NCI-H774 (cell line): ENCODE data around the gene HHIPL1.
A peak's percentile ranks its signal among the peaks of the same experiment; 100 is the strongest.

Experiments used
- DNase-seq: peaks from one replicate; lab custom pipeline; 2025; lab: John Stamatoyannopoulos, UW

The HHIPL1 gene

DNA sequence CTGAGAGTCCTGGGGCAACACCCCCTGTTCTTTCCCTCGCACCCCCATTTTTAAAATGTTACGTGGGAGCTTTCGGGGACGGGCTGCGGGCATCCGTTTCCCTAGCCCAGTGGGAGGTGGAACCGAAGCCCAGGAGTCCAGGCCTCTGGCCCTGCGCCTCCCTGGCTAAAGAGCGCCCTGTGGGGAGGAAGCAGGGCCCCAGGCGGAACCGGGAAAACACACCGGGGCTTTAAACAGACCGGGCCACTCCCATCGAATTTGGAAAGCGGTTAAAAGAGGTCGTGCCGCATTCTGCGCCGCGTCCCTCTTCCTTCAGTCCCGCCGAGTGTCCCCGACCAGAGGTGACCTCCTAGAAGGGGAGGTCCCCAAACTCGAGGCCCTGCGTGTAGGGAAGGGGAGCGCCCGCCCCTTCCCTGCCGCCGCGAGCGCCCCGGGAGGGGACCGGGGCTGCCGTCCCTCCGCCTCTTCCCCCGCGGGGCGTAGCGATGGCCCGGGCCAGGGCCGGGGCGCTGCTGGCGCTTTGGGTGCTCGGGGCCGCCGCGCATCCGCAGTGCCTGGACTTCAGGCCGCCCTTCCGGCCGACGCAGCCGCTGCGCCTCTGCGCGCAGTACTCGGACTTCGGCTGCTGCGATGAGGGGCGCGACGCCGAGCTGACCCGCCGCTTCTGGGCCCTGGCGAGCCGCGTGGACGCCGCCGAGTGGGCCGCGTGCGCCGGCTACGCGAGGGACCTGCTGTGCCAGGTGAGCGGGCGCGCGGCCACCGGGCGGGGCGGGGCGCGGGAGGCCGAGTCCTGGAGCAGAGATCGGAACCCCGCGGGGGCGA is at the start of gene HHIPL1:
TSS of gene HHIPL1 (plus strand) at position 407 of the 822 bp plus-strand sequence. CDS start at position 486, 79 bp downstream.
- no peak for DNase-seq

DNA sequence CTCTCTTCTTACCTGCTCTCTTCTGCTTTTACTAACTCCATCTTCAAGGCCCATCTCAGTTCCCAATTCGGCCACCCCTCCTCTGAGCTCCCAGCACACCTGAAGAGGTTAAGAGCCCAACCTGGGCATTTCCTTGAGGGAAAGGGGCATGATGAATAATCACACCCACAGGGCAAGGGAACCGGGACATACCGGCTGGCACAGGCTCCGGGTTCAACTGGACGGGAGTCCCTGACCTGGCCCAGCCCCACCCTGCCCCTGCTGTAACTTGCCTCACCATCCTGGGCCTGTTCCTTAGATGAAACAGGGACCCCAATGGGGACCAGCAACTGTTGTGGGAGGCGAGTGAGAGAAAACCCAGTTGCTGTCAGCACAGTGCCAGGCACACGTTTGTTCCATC is 49.4 kb upstream of the HHIPL1 start:
- DNase-seq, result no peak

DNA sequence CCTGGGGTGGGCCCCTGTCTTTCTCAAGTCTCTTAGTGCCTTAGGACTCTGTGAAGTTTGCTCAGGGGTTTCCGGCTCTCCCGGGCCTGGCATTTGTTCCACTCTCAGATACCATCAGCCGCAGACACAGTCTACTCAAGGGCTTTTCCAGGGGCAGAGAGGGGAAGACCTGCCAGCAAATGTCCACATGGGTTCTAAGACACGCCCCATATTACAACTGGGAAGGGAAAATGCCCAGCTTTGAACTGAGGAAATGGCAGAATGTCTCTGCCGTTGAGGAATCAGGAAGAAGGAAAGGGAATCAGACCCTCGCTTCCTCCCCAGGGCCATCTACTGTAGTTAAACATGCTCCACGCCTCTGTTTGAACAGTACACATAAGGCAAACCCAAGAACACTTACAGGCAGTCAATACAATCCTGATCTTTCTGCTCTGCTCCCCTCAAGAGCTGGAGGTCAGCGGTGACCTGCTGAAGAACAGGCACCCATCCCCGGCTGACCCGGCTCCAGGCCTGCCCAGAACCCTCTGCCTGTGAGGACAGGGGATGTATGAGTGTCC is 48.8 kb upstream of the HHIPL1 start:
- DNase-seq, result no peak

DNA sequence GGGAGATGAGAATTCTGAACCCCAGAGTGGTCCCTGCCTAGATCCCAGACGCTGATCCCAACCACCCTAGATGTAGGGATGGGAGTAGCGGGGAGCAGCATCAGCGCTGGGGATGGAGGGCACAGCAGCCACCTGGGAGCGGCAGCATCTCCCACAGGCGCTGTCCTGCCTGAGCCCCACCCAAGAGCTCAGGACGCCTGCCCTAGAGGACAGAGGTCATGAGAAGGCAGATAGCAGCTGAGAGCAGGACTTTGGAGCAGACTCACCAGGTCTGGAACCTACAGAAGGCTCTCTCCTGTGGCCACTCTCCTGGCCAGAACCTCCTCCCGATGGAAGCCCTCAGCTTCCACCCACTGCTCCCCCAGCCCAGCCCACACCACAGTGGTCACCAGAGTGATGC is 48.2 kb upstream of the HHIPL1 start:
- no peak for DNase-seq

DNA sequence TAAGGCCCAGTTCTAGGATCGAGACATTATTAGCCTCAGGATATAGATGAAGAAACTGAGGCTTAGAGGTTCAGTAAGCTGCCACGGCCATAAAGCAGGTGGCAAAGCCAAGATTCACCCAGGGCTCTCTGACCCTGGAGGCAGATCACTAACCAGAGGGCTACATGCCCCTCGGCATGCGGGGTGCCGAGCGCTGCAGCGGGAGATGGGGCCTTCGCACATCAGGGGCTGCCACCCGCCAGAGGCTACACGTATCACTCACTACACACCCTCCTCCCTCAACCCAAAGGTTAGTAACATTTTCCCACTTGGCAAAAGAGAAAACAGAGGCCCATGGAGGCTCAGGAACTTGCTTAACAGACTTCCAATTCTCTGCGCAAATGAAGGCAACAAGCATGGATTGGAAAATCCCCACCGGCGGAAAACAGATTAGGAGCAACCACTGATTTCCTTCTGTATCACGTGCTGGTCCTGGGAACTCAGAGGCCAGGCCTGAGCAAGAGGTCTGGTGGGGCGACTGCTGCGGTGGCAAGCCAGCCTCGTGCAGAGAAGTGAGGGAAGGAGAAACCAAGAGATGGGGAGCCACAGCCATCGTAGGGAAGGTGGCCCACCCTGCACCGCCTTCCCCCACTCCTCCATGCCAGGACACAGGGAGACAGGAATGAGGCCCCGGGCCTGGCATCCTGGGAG is 46.9 kb upstream of the HHIPL1 start:
- DNase-seq, result no peak

DNA sequence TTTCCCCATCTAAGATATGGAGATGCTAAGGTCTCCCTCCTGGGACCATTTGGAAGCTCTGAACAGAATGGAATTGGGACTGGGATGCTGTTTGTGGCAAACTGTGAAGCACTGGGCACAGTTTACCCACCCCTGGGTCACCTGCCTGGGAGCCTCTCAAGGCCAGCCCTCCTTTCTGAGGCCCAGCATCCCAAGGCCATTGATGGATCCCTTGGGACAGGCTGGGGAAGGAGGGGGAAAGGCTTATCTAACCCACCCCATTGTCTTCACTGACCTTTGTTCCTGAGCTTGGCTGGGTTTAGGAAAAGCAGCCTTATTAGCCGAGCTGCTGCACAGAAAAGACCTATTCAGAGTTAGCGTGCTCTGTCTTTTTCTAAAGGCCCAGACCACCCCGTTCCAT is 46.2 kb upstream of the HHIPL1 start:
- no peak for DNase-seq

DNA sequence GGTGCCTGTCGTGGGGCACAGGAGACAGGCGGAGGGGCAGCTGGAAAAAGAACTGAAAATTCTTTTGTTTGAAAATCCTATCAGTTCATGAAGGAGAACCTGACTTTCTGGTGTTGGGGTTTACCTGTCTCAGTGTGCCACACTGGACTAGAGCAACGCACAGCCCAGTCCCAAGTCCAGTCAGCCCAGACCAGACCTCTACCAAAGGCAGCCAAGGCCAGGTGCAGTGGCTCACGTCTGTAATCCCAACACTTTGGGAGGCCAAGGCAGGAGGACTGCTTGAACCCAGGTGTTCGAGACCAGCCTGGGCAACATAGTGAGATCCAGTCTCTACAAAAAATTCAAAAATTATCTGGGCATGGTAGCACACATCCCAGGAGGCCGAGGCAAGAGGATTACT is 45.5 kb upstream of the HHIPL1 start:
- DNase-seq, result no peak

DNA sequence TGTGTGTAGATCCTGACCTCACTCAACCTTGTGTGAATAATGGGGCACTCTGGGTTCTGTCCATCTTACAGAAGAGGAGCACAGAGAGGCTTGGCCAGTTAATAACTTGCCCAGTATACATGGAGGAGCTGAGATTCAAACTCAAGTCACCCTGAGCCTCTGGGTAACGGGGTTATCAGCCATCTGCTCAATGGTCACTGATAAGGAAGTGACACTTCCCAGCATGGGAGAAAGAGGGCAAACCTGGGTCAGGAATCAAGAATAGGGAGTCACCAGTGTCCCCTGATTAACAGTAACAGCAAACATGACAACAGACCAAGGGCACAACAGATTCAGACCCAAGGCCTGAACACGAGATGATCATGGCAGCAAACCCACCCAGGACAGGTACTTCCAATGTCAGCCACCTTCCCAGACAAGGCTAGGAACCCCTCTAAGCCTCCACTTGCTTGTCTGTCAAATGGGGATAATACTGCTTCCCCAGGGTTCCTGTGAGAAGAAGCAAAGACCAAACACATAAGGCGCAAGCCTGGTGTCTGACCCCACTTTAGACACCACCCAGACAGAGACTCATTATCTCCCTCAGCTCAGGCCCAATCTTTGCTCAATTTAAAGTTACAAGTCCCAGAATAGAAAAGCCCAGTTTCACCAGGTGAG is 44.6 kb upstream of the HHIPL1 start:
- no peak for DNase-seq

DNA sequence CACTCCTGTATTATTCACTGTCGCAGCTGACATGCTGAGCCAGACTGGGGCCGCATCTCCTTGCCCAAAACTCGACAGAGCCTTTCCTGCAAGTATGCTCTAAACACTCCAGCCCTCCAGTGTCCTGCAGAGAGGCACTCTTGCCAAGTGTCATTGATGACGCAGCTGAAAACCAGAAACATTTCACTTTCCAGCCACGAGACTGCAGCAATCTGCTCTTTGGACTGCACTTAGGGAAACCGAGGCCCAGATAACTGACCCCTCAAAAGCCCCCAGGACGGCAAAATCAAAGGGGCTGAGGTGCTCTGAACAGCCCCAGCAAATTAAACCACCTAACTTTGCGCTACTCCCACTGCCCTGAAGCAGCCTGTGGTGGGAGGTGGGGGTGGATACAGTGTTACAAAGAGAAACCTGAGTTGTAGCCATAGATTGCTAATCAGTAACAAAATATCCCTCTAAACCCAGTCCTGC is 43.5 kb upstream of the HHIPL1 start:
- no peak for DNase-seq

DNA sequence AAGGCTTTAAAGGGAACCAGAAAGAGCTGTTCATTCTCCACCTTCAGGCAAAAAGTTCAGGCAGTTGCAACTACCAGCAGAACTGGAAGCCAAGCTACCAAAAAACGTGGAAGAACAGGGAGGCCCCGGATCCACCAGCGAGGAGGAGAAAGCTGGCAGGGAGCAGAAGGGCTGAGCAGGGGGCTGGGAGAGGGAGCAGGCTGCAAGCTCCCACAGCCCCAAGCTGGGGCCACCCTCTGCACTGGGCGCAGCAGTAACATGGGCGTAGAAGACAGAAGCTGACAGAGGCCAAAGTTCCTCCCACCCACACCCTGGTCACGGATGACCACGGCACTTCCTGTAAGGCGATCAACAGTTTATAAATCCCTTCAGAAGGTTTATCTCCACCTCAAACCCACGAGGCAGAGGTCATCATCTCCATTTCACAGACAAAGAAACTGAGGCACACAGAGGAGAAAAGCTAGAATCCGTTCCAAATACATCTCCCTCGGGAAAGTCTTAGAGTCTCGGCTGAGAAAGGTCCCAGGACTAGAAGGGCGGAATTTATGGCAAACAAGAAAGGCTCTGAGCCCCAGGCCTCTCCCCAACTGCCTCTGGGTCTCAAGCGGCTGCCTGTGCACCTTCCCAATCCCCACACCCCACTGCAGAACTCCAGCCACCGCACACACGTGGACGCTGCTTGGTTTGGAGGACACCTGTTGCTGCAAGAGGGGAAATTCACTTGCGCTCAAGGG is 42.7 kb upstream of the HHIPL1 start:
- no peak for DNase-seq

DNA sequence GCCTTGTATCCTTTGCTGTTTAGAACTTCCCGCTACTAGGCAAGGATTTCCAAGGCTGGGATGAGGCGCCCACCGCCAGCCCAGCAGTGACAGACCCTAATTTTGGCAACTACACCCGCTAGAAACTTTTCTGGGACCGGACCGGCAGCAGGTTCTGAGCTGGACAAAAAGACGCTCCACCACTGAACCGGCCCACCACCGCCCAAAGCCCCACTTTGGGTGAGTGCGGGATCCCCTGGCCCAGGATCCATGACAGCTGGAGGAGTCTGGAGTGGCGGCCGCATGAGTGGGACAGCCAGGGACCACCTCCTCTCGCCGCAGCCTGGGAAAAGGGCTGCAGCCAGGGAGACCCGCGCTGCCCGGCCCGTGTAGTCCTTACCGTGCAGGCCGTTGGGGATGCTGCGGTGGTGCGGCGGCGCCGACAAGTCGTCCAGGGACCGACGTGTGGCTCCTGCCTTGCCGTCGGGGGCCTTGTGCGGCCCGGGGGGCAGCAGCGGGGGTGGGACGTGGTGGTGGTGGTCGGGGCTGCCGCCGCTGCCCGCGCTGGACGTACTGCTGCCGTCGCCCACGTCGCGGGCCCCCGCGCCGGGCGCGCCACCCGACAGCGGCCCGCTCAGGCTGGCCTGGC is 42.0 kb upstream of the HHIPL1 start:
- DNase-seq, result no peak

DNA sequence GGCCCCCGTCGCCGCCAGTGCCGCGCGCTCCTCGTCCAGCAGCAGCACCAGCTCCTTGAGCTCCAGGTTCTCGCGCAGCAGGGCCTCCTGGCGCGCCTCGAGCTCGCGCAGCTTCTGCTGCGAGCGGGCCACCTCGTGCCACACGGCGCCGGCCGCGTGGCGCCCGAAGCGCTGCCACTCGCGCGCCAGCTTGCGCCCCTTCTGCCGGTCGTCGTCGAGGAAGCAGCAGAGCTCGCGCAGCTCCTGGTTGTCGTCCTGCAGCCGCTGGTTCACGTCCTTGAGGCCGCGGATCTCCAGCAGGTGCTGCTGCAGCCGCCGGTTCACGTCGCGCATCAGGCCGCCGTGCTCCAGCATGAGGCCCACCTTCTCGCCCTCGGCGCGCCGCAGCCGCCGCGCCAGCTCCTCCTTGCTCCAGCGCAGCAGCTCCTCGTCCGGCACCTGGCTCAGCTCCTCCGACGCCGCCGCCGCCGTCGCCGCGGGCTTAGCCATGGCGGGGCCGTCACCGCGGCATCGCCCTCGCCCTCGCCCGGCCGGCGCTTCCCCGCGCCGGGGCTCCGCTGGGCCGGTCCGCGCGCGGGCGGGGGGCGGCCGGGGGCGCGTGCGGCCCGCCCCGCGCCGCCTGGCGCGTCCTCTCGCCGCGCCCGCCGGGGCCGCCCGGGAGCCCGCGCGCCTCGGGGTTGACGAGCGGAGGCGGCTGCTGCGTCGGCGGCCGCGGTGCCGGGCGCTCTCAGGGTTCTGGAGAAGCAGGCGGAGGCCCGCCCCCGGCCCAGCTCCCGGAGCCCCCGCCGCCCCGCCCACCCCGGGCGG is 41.3 kb upstream of the HHIPL1 start, which contains the start of gene CCDC85C:
TSS of gene CCDC85C (minus strand) at position 737 of the 807 bp plus-strand sequence. CDS start at position 489, 248 bp downstream.
- peak; percentile 49 for DNase-seq

DNA sequence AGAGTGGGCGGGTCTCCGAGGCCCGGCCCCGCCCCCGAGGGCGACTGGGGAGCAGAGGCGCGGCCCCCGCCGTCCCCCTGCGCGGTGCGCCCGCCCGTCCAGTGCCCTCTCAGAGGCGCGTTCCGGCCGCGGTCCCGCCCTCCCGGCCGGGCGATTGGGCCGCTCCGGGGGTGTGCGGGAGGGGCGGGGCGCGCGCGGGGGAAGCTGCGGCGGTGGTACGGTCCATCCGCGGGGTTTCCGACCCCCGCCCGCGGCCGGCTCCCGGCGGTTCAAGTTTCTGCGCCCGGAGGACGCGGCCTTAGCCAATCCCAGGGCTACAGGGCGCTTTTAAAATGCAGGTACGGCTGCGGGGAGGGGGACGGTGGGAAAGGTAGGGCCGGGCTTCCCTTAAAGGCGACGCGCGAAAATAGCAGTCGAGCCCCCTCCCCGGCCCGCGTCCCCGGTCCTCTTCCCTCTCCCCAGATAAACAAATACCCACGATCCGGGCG is 40.6 kb upstream of the HHIPL1 start:
- DNase-seq, result peak; percentile 97

DNA sequence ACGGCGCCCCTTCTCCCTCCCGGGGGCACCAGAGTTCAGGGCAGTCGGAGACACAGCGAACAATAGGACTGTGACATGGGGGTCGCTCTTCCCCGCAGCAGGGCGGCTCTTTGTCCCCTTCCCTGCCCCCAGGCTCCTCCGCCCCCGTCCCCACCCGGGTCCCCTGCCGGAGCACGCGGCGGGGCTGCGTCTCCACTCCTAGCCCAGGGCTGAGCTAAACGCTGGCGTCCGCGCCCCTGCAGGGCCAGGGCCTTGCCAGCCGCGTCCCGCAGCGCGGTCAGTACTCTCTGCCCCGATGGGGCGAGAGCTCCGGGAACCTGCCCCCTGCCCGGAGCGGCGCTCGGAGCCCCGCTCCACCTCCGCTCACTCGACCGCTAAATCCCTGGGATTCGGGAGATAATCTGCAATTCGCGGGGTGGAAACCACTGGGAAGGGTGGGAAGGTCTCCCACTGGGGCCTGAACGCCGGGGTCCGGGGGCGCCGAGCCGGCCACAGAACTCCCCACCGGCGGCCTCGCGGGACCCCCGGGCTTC is 40.1 kb upstream of the HHIPL1 start:
- peak; percentile 11 for DNase-seq

DNA sequence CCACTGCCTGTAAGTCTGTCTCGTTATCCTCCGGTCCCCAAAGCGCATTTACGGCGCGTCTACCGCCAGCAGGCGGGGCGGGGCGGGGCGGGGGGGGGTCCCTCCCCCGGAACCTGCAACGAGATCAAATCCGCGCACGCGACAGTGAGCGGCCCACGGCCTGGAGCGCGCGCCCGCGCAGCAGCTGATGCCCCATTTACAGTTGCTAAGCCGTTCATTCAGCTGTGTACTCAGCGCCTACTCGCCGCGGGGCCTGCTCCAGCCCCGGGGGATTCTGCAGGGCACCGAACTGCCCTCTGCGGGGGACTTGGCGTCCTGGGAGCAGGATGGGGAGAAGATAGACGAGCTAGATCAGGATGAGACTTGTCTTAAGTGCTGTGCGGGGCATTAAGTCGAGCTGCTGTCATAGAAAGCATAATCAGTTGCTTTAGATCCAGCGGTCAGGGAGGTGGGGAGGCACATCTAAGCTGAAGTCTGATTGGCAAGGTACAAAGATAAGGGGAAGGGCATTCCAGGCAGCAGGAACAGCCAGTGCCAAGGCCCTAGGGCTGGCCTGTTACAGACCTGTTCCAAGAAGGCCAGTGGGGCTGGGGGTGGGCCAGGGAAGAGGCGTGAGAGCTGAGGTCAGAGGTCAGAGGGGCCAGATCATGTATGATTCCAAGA is 39.5 kb upstream of the HHIPL1 start:
- DNase-seq, result peak; percentile 71

DNA sequence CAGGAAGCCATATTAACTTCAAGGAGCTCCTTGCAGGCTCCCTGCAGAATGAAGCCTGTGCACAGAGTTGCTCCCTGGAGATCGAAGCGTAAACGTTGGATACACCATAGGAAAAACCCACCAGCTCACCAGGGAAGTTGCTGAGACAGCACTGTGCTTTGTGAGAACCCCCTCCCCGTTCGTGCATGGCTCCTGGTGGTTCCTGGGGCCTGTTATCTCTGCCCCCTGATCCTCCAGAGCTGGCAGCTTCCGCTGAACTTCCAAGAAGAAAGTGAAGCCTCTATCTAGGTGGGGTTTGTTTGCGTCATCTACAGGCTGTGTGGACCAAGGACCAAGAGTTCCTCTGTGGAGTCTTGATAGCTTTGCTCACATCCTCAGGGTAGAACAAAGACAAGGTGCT is 38.6 kb upstream of the HHIPL1 start:
- DNase-seq, result no peak

DNA sequence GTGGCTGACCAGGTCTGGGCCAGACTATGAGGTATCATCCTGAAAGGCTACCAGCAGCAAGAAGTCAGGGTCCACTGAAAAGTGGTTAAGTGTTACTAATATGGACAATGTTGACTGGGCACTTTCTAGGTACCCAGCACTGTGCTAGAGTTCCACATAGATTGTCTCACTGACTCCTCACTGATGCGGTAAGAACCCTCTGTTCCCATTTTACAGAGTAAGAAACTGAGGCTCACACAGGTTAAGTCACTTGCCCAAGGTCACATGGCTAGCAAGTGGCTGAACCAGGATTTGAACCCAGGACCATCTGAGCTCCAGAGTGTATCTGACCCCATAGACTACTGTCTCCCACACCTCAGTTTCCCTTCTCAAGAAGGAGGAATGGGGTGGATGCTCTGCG is 36.3 kb upstream of the HHIPL1 start:
- no peak for DNase-seq

DNA sequence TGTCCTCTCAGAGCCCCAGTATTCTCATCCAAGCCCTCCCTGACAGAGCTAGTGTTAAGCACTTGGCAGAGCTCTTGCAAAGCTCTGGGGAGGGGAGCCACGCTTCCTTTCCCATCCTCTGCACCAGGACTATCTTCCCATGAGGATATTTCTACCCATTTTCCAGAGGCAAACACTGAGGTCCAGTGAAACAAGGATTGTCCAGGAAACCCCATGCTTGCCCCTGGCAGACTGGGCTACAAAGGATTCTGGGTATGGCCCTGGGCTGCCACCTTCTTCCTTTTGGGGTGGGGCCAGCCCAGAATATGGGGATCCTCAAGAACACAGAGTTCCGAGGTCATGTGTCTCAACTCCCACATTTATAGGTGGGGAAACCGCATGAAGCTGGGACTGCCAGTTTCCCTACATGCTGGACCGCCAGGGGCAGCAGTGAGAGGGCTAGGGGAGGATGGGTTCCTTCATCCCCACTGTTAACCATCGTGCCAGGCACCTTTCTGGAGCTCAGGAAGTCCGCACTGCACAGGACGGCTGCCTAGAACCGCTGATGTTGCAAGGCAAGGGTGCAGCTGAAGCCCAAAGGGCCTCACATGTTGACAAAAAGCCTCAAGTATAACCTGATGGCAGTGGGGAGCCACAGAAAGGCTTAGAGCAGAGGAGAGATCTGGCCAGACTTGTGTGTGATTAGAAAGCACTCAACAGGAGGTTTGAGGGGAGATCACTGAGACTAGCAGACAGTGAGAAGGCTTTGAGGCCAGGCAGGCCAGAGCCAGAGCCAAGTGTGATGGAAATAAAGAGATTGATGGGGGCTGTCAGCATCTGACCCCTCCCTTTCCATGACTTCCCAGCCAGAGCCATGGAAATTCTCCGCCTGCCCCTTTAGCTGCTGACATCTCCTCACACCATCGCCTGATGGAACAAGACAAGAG is 35.4 kb upstream of the HHIPL1 start:
- no peak for DNase-seq
